K562 (cell line): ENCODE data around the gene TARM1. TPM values are rescaled to one million over a fixed set of nuclear protein-coding genes. Genes with fewer than 3 reads are reported as not detected.

ENCODE experiments used
- ATAC-seq: fragments of 200-7000 bp; cut with Tn5 transposase; 3 replicates; pipeline ENCODE4 v1.9.1; 2020; ENCODE audit warnings: moderate library complexity
- BruUV-seq: library from RNA; stranded (reverse); fragments of 400-500 nt; replicated peaks from 2 replicates; lab custom pipeline; 2021; lab: Mats Ljungman, UMichigan
- CTCF ChIA-PET: fragments of 300-600 bp; formaldehyde crosslinking; extraction: SDS; loops from one replicate; lab custom pipeline; 2021; ENCODE audit warnings: low intra/inter-chr PET ratio; lab: Yijun Ruan, JAX
- POLR2A ChIA-PET: fragments of 300-600, 350-650 bp; sonication (Branson Sonifier 250); formaldehyde crosslinking; extraction: SDS; loops from one replicate; lab custom pipeline; 2021; ENCODE audit warnings: antibody characterized with exemption, inconsistent platforms; lab: Yijun Ruan, JAX
- DNase-seq, 4 experiments: peaks; one replicate each; pipeline versions ENCODE4 v3.0.0 to v3.0.0-alpha.2; 2011 to 2018; ENCODE audit warnings: low spot score in 3 of 4, mixed read lengths in 3 of 4; ENCODE audit errors: extremely low read depth in 1 of 4
- FAIRE-seq: peaks from 2 replicates; lab custom pipeline; 2011; peaks lifted over from hg19 to GRCh38; lab: Jason Lieb, UNC
- H2AFZ ChIP-seq: 2 replicates; pipeline ENCODE4 v1.6.0; 2011; ENCODE audit warnings: low read depth, low read length, control low read depth, inconsistent platforms
- H3K27ac ChIP-seq: fragments of 200-600 bp; 3 replicates; pipeline ENCODE4 v1.8.0; 2011; ENCODE audit warnings: low read depth, mild to moderate bottlenecking, control low read depth, inconsistent platforms, low read length, moderate library complexity, mixed read lengths; ENCODE audit errors: extremely low read depth
- H3K27me3 ChIP-seq, 2 experiments: fragments of 300-600 bp in 1 of 2; 2 replicates in 1 of 2; 3 replicates in 1 of 2; pipeline versions ENCODE4 v1.6.0 to v1.8.0; 2011; ENCODE audit warnings: inconsistent platforms in 2 of 2, low read length in 2 of 2, mild to moderate bottlenecking in 1 of 2, mixed read lengths in 1 of 2, moderate library complexity in 1 of 2; ENCODE audit not compliant: control insufficient read depth in 2 of 2, insufficient read depth in 2 of 2
- H3K36me3 ChIP-seq: fragments of 300-600 bp; 3 replicates; pipeline ENCODE4 v1.8.0; 2011; ENCODE audit warnings: mild to moderate bottlenecking, low read length, inconsistent platforms; ENCODE audit not compliant: control insufficient read depth, insufficient read depth
- H3K4me1 ChIP-seq, 2 experiments: fragments of 200-600 bp in 1 of 2; replicated peaks in 1 of 2; 2 replicates in 1 of 2; 3 replicates in 1 of 2; pipeline versions ENCODE4 v1.5.1 to v1.8.0; 2011; ENCODE audit warnings: inconsistent platforms in 2 of 2, low read length in 2 of 2, mild to moderate bottlenecking in 1 of 2, mixed read lengths in 1 of 2, moderate library complexity in 1 of 2; ENCODE audit not compliant: control insufficient read depth in 2 of 2, insufficient read depth in 2 of 2
- H3K4me2 ChIP-seq: 2 replicates; pipeline ENCODE4 v1.6.1; 2011; ENCODE audit warnings: low read length, control low read depth, inconsistent platforms, mixed read lengths; ENCODE audit not compliant: insufficient read depth
- H3K4me3 ChIP-seq: fragments of 200-600 bp; sonication (generic), shearing (Covaris generic); 2 replicates; pipeline ENCODE4 v1.5.1; 2016; ENCODE audit warnings: control low read depth, inconsistent platforms
- H3K79me2 ChIP-seq: fragments of 200-600 bp; 3 replicates; pipeline ENCODE4 v1.8.0; 2011; ENCODE audit warnings: low read length, inconsistent platforms; ENCODE audit not compliant: control insufficient read depth, insufficient read depth
- H3K9ac ChIP-seq, 2 experiments: 2 replicates each; pipeline versions ENCODE4 v1.6.0 to v1.6.1; 2011; ENCODE audit warnings: low read depth in 2 of 2, low read length in 2 of 2, control low read depth in 1 of 2, inconsistent platforms in 1 of 2, mild to moderate bottlenecking in 1 of 2, mixed read lengths in 1 of 2; ENCODE audit not compliant: insufficient read depth in 1 of 2
- H3K9me1 ChIP-seq: one replicate; pipeline ENCODE4 v1.6.0; 2011; ENCODE audit warnings: inconsistent platforms, mild to moderate bottlenecking, low read length, moderate library complexity; ENCODE audit not compliant: control insufficient read depth, insufficient read depth
- H3K9me3 ChIP-seq: replicated peaks from 2 replicates; pipeline ENCODE4 v1.5.1; 2011; ENCODE audit warnings: low read depth, low read length, inconsistent platforms; ENCODE audit not compliant: control insufficient read depth, insufficient read depth
- H4K20me1 ChIP-seq: replicated peaks from 2 replicates; pipeline ENCODE4 v1.6.1; 2011; ENCODE audit warnings: low read length, inconsistent platforms, mixed read lengths; ENCODE audit not compliant: control insufficient read depth, insufficient read depth
- ASH1L ChIP-seq: fragments of 450-650 bp; IDR thresholded peaks from 2 replicates; pipeline ENCODE4 v1.6.1; 2018; ENCODE audit warnings: borderline replicate concordance, mild to moderate bottlenecking, low read depth; ENCODE audit not compliant: partially characterized antibody
- ATF1 ChIP-seq, 2 experiments: fragments of 450-650 bp in 1 of 2; IDR thresholded peaks; 2 replicates each; pipeline ENCODE4 v1.6.1; 2016; ENCODE audit warnings: missing compliant biosample characterization in 1 of 2, missing genetic modification characterization in 1 of 2
- GATAD2A ChIP-seq: fragments of 450-650 bp; IDR thresholded peaks from 2 replicates; pipeline ENCODE4 v1.6.1; 2017
- POLR2A ChIP-seq: fragments of 450-650 bp; conservative IDR thresholded peaks from 2 replicates; pipeline ENCODE4 v1.6.1; 2016
- RBM25 ChIP-seq: fragments of 200-400 bp; formaldehyde crosslinking; IDR thresholded peaks from 2 replicates; pipeline ENCODE4 v1.6.1; 2018; ENCODE audit warnings: low read length, low read depth, moderate library complexity; ENCODE audit not compliant: severe bottlenecking
- SMAD1 ChIP-seq: fragments of 150-350 bp; IDR thresholded peaks from 2 replicates; pipeline ENCODE4 v1.6.1; 2014; ENCODE audit warnings: low read length, low read depth; ENCODE audit not compliant: partially characterized antibody
- SRF ChIP-seq, 2 experiments: fragments of 250-450, 450-650 bp in 1 of 2; sonication (Bioruptor Pico) in 1 of 2; sonication (generic) in 1 of 2; formaldehyde crosslinking; IDR thresholded peaks; 2 replicates each; pipeline versions ENCODE4 v1.5.0 to v1.5.1; 2020 to 2022; ENCODE audit warnings: mild to moderate bottlenecking in 1 of 2, missing genetic modification reagents in 1 of 2
- TCFL5 ChIP-seq: fragments of 250-450 bp; sonication (Bioruptor Pico); conservative IDR thresholded peaks from 2 replicates; pipeline ENCODE4 v1.6.1; 2021; ENCODE audit warnings: mild to moderate bottlenecking, moderate library complexity, matching md5 sums
- ZFX ChIP-seq: sonication (generic); formaldehyde crosslinking; IDR thresholded peaks from 2 replicates; pipeline ENCODE4 v1.8.0; 2022; ENCODE audit warnings: mild to moderate bottlenecking, missing genetic modification reagents, moderate library complexity
- ZNF347 ChIP-seq: fragments of 450-650 bp; formaldehyde crosslinking; IDR thresholded peaks from 2 replicates; pipeline ENCODE4 v1.4.0; 2020; ENCODE audit warnings: low read depth, mild to moderate bottlenecking, moderate library complexity
- ZNF57 ChIP-seq: fragments of 450-650 bp; formaldehyde crosslinking; IDR thresholded peaks from 2 replicates; pipeline ENCODE4 v1.4.0; 2020; ENCODE audit warnings: mild to moderate bottlenecking, moderate library complexity
- ZZZ3 ChIP-seq: fragments of 450-650 bp; IDR thresholded peaks from 2 replicates; pipeline ENCODE4 v1.6.1; 2016; ENCODE audit warnings: antibody characterized with exemption, mild to moderate bottlenecking, moderate library complexity
- WGBS: fragments of 100-300 bp; shearing (Covaris generic); methylation state at CpG from one replicate; pipeline ENCODE4 v1.1.6; 2016; ENCODE audit warnings: low coverage, mixed read lengths; ENCODE audit not compliant: insufficient coverage; ENCODE audit errors: missing lambda C conversion rate; 5-methylcytosine and 5-hydroxymethylcytosine counted together
- in situ Hi-C: fragments of 300-500 bp; cut with MboI; formaldehyde crosslinking; loops from 4 replicates; pipeline ENCODE4 v1.15.0; 2018; ENCODE audit warnings: inconsistent platforms, mixed read lengths
- intact Hi-C: fragments of 100-400 bp; cut with micrococcal nuclease; formaldehyde crosslinking; loops from 2 replicates; pipeline ENCODE4 v1.14.2; 2022
- polyA plus RNA-seq, 8 experiments: library from polyadenylated mRNA; depleted of rRNA in 4 of 8; stranded (reverse) in 5 of 8; unstranded in 3 of 8; fragments of >200 nt; fragmentation: Nextera tagmentation in 2 of 8; fragmentation: Illumina TruSeq in 1 of 8; extraction: Ambion mirVana in 2 of 8; extraction: Trizol in 1 of 8; gene quantifications; 2 replicates each; pipeline versions ENCODE4 v1.2.1 to v1.2.3, GENCODE V29; 2011 to 2014; ENCODE audit warnings: inconsistent platforms in 1 of 8, missing spikeins in 1 of 8
- small RNA-seq: library from RNA; depleted of rRNA; stranded (forward); fragments of <200 nt; gene quantifications from one replicate; pipeline ENCODE3, GENCODE V24; 2014
- total RNA-seq, 7 experiments: library from RNA; depleted of rRNA in 6 of 7; stranded (reverse); fragments of >200 nt in 6 of 7; fragmentation: Illumina TruSeq in 2 of 7; extraction: Trizol in 2 of 7; gene quantifications; 2 replicates each; pipeline versions ENCODE4 v1.2.1 to v1.2.3, GENCODE V29; 2011 to 2021; ENCODE audit warnings: low replicate concordance in 1 of 7
- TF ChIP-seq, protein P1 (sequence below): fragments of 250-450 bp; sonication (Bioruptor Pico); IDR thresholded peaks from 2 replicates; pipeline ENCODE4 v1.4.0; 2020

The TARM1 gene
- total and polyA plus RNA-seq, 9 of the 15 experiments (the other 6 are each of a cell fraction or from before 2014, with no cell fraction given) = not detected

DNA sequence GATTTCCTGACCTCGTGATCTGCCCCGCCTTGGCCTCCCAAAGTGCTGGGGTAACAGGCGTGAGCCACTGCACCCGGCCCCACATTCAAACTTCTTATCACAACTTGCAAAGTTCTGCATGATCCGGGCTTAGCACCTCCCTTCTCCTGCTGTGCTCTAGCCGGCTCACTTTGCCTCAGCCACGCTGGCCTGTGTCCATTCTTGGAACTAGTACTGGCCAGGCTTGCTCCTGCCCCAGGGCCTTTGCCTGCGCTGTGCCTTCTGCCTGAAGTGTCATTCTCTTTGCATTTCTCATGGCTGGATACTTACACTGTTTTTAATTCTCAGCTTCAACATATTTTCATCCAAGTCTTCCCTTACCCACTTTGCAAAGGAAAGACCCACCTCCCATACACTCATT lies 59.8 kb downstream of the TARM1 start:
- H3K27ac ChIP-seq = no peak overlapping the region
- H3K4me2 ChIP-seq = no peak overlapping the region
- DNase-seq = no peak
- no peak for TF ChIP-seq ZNF347 (CRISPR knock-in tag)
- no peak for TF ChIP-seq TCFL5
- no peak for TF ChIP-seq ZNF57 (CRISPR knock-in tag)
- TF ChIP-seq POLR2A = no peak
- TF ChIP-seq SMAD1 = no peak
- TF ChIP-seq SRF (CRISPR knock-in tag; IDR thresholded peaks at IDR 0.05) = no peak
- no peak for TF ChIP-seq RBM25
- TF ChIP-seq ZZZ3 = no peak
- no peak for TF ChIP-seq ASH1L
- TF ChIP-seq ZFX = no peak
- TF ChIP-seq ATF1 (CRISPR knock-in tag; IDR thresholded peaks at IDR 0.05) = no peak
- TF ChIP-seq ATF1 (tag; IDR thresholded peaks at IDR 0.05) = no peak
- TF ChIP-seq GATAD2A = no peak
- TF ChIP-seq, protein P1, sequence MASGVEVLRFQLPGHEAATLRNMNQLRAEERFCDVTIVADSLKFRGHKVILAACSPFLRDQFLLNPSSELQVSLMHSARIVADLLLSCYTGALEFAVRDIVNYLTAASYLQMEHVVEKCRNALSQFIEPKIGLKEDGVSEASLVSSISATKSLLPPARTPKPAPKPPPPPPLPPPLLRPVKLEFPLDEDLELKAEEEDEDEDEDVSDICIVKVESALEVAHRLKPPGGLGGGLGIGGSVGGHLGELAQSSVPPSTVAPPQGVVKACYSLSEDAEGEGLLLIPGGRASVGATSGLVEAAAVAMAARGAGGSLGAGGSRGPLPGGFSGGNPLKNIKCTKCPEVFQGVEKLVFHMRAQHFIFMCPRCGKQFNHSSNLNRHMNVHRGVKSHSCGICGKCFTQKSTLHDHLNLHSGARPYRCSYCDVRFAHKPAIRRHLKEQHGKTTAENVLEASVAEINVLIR (CRISPR knock-in tag) = no peak
- H3K4me1 ChIP-seq = peaks cover 6 to 12% of the 10 kb centered on the region in 2 experiments; a peak in 3 of 5 replicates
- no peaks in the 10 kb centered on the region for H3K79me2 ChIP-seq
- no peak overlapping the region for H3K9ac ChIP-seq
- BruUV-seq = no TSS peak
- WGBS = 34% methylated on average over 8 of the region's 8 CpGs
- FAIRE-seq = no peak
- no peak overlapping the region for H2AFZ ChIP-seq
- intact Hi-C loops = loop anchor here (5.0 kb wide), 1 partner anchor 114 kb away; the partner anchor contains the start of gene CACNG7
- ChIA-PET POLR2A (no interaction called here), CTCF (interaction anchor here (0.7 kb wide), 1 partner anchor 12 kb away, joined by 3 read pairs; no protein-coding TSS in a partner anchor)
- no peak for ATAC-seq
- H3K27me3 ChIP-seq = peaks cover 4 to 12% of the 10 kb centered on the region in 2 experiments; a peak in 3 of 5 replicates
- H3K36me3 ChIP-seq = no peaks in the 10 kb centered on the region
- H3K9me1 ChIP-seq = no peaks in the 10 kb centered on the region
- in situ Hi-C loops = loop anchor here (5.0 kb wide), 1 partner anchor 179 kb away; no protein-coding TSS in a partner anchor
- no peaks in the 10 kb centered on the region for H3K9me3 ChIP-seq
- no peak overlapping the region for H3K4me3 ChIP-seq
- no peaks in the 10 kb centered on the region for H4K20me1 ChIP-seq

Small RNA genes within 50 kb of the gene (small RNA-seq; reads per million reads assigned to genes)
- not detected for gene AC012314.20

Other genes starting within 250 kb of the TARM1 start
Only the 7 nearest of the 21 such genes appear.
- gene VSTM1, start 17.5 kb downstream of the TARM1 start, total RNA-seq (2014; rRNA removed) = not detected in 2 replicates
- gene VSTM1, start 17.5 kb downstream of the TARM1 start, total RNA-seq (2014; rRNA removed; fragmentation: Illumina TruSeq; extraction: Trizol) = not detected in 2 replicates
- gene VSTM1, start 17.5 kb downstream of the TARM1 start, total RNA-seq (2015; rRNA removed; fragmentation: Illumina TruSeq; extraction: Trizol) = not detected in 2 replicates
- gene VSTM1, start 17.5 kb downstream of the TARM1 start, total RNA-seq (2021) = not detected in 2 replicates
- gene VSTM1, start 17.5 kb downstream of the TARM1 start, polyA plus RNA-seq (2011; rRNA removed) = not detected in 2 replicates
- gene VSTM1, start 17.5 kb downstream of the TARM1 start, polyA plus RNA-seq (2014; fragmentation: Illumina TruSeq; extraction: Trizol) = not detected in 2 replicates
- not detected for gene VSTM1, start 17.5 kb downstream of the TARM1 start, polyA plus RNA-seq (2014; fragmentation: Nextera tagmentation; extraction: Ambion mirVana)
- not detected in 2 replicates for gene VSTM1, start 17.5 kb downstream of the TARM1 start, polyA plus RNA-seq (2014; rRNA removed)
- 0.12 TPM in 1 of 2 replicates, not detected in the other for gene OSCAR, start 19.4 kb upstream of the TARM1 start, total RNA-seq (2014; rRNA removed)
- not detected in 2 replicates for gene OSCAR, start 19.4 kb upstream of the TARM1 start, total RNA-seq (2014; rRNA removed; fragmentation: Illumina TruSeq; extraction: Trizol)
- not detected in 2 replicates for gene OSCAR, start 19.4 kb upstream of the TARM1 start, total RNA-seq (2015; rRNA removed; fragmentation: Illumina TruSeq; extraction: Trizol)
- gene OSCAR, start 19.4 kb upstream of the TARM1 start, total RNA-seq (2021) = 0.34 and 0.62 TPM in 2 replicates
- gene OSCAR, start 19.4 kb upstream of the TARM1 start, polyA plus RNA-seq (2011; rRNA removed) = 0.09 and 0.13 TPM in 2 replicates
- gene OSCAR, start 19.4 kb upstream of the TARM1 start, polyA plus RNA-seq (2014; fragmentation: Illumina TruSeq; extraction: Trizol) = 0.09 and 0.11 TPM in 2 replicates
- not detected for gene OSCAR, start 19.4 kb upstream of the TARM1 start, polyA plus RNA-seq (2014; fragmentation: Nextera tagmentation; extraction: Ambion mirVana)
- gene OSCAR, start 19.4 kb upstream of the TARM1 start, polyA plus RNA-seq (2014; rRNA removed) = 0.13 and 0.20 TPM in 2 replicates
- gene NDUFA3, start 21.5 kb upstream of the TARM1 start, total RNA-seq (2014; rRNA removed) = 49.4 and 122 TPM in 2 replicates
- 52.1 and 78.0 TPM in 2 replicates for gene NDUFA3, start 21.5 kb upstream of the TARM1 start, total RNA-seq (2014; rRNA removed; fragmentation: Illumina TruSeq; extraction: Trizol)
- 157 and 179 TPM in 2 replicates for gene NDUFA3, start 21.5 kb upstream of the TARM1 start, total RNA-seq (2015; rRNA removed; fragmentation: Illumina TruSeq; extraction: Trizol)
- 138 and 148 TPM in 2 replicates for gene NDUFA3, start 21.5 kb upstream of the TARM1 start, total RNA-seq (2021)
- 39.2 and 47.2 TPM in 2 replicates for gene NDUFA3, start 21.5 kb upstream of the TARM1 start, polyA plus RNA-seq (2011; rRNA removed)
- 165 and 175 TPM in 2 replicates for gene NDUFA3, start 21.5 kb upstream of the TARM1 start, polyA plus RNA-seq (2014; fragmentation: Illumina TruSeq; extraction: Trizol)
- 100 to 1,000 TPM; 221 to 279 TPM for gene NDUFA3, start 21.5 kb upstream of the TARM1 start, polyA plus RNA-seq (2014; fragmentation: Nextera tagmentation; extraction: Ambion mirVana)
- 77.9 and 95.9 TPM in 2 replicates for gene NDUFA3, start 21.5 kb upstream of the TARM1 start, polyA plus RNA-seq (2014; rRNA removed)
- gene TFPT, start 34.3 kb upstream of the TARM1 start, total RNA-seq (2014; rRNA removed) = 16.4 and 18.1 TPM in 2 replicates
- gene TFPT, start 34.3 kb upstream of the TARM1 start, total RNA-seq (2014; rRNA removed; fragmentation: Illumina TruSeq; extraction: Trizol) = 3.7 and 5.5 TPM in 2 replicates
- gene TFPT, start 34.3 kb upstream of the TARM1 start, total RNA-seq (2015; rRNA removed; fragmentation: Illumina TruSeq; extraction: Trizol) = 14.4 and 14.9 TPM in 2 replicates
- 12.3 and 15.0 TPM in 2 replicates for gene TFPT, start 34.3 kb upstream of the TARM1 start, total RNA-seq (2021)
- 4.9 and 5.8 TPM in 2 replicates for gene TFPT, start 34.3 kb upstream of the TARM1 start, polyA plus RNA-seq (2011; rRNA removed)
- 9.2 and 13.3 TPM in 2 replicates for gene TFPT, start 34.3 kb upstream of the TARM1 start, polyA plus RNA-seq (2014; fragmentation: Illumina TruSeq; extraction: Trizol)
- gene TFPT, start 34.3 kb upstream of the TARM1 start, polyA plus RNA-seq (2014; fragmentation: Nextera tagmentation; extraction: Ambion mirVana) = 1 to 10 TPM in 1 of 2 experiments, under 1 TPM in 1; 0.72 to 1.6 TPM
- gene TFPT, start 34.3 kb upstream of the TARM1 start, polyA plus RNA-seq (2014; rRNA removed) = 15.9 and 16.2 TPM in 2 replicates
- 75.1 and 81.4 TPM in 2 replicates for gene PRPF31, start 34.4 kb upstream of the TARM1 start, total RNA-seq (2014; rRNA removed)
- gene PRPF31, start 34.4 kb upstream of the TARM1 start, total RNA-seq (2014; rRNA removed; fragmentation: Illumina TruSeq; extraction: Trizol) = 46.8 and 52.5 TPM in 2 replicates
- gene PRPF31, start 34.4 kb upstream of the TARM1 start, total RNA-seq (2015; rRNA removed; fragmentation: Illumina TruSeq; extraction: Trizol) = 70.3 and 71.9 TPM in 2 replicates
- gene PRPF31, start 34.4 kb upstream of the TARM1 start, total RNA-seq (2021) = 90.3 and 92.2 TPM in 2 replicates
- 43.4 and 50.4 TPM in 2 replicates for gene PRPF31, start 34.4 kb upstream of the TARM1 start, polyA plus RNA-seq (2011; rRNA removed)
- 84.5 and 109 TPM in 2 replicates for gene PRPF31, start 34.4 kb upstream of the TARM1 start, polyA plus RNA-seq (2014; fragmentation: Illumina TruSeq; extraction: Trizol)
- 10 to 100 TPM in 1 of 2 experiments, 1 to 10 TPM in 1; 5.8 to 12.9 TPM for gene PRPF31, start 34.4 kb upstream of the TARM1 start, polyA plus RNA-seq (2014; fragmentation: Nextera tagmentation; extraction: Ambion mirVana)
- gene PRPF31, start 34.4 kb upstream of the TARM1 start, polyA plus RNA-seq (2014; rRNA removed) = 69.2 and 79.0 TPM in 2 replicates
- 16.3 and 17.5 TPM in 2 replicates for gene CNOT3, start 56.4 kb upstream of the TARM1 start, total RNA-seq (2014; rRNA removed)
- 9.9 and 10.7 TPM in 2 replicates for gene CNOT3, start 56.4 kb upstream of the TARM1 start, total RNA-seq (2014; rRNA removed; fragmentation: Illumina TruSeq; extraction: Trizol)
- gene CNOT3, start 56.4 kb upstream of the TARM1 start, total RNA-seq (2015; rRNA removed; fragmentation: Illumina TruSeq; extraction: Trizol) = 9.4 and 10.7 TPM in 2 replicates
- gene CNOT3, start 56.4 kb upstream of the TARM1 start, total RNA-seq (2021) = 51.4 and 60.4 TPM in 2 replicates
- 5.6 and 8.7 TPM in 2 replicates for gene CNOT3, start 56.4 kb upstream of the TARM1 start, polyA plus RNA-seq (2011; rRNA removed)
- gene CNOT3, start 56.4 kb upstream of the TARM1 start, polyA plus RNA-seq (2014; fragmentation: Illumina TruSeq; extraction: Trizol) = 56.5 and 63.4 TPM in 2 replicates
- under 1 TPM; 0.27 to 0.46 TPM for gene CNOT3, start 56.4 kb upstream of the TARM1 start, polyA plus RNA-seq (2014; fragmentation: Nextera tagmentation; extraction: Ambion mirVana)
- 17.3 and 21.3 TPM in 2 replicates for gene CNOT3, start 56.4 kb upstream of the TARM1 start, polyA plus RNA-seq (2014; rRNA removed)
- 10.5 and 12.6 TPM in 2 replicates for gene LENG1, start 78.4 kb upstream of the TARM1 start, total RNA-seq (2014; rRNA removed)
- 2.3 and 2.6 TPM in 2 replicates for gene LENG1, start 78.4 kb upstream of the TARM1 start, total RNA-seq (2014; rRNA removed; fragmentation: Illumina TruSeq; extraction: Trizol)
- gene LENG1, start 78.4 kb upstream of the TARM1 start, total RNA-seq (2015; rRNA removed; fragmentation: Illumina TruSeq; extraction: Trizol) = 6.9 and 8.2 TPM in 2 replicates
- gene LENG1, start 78.4 kb upstream of the TARM1 start, total RNA-seq (2021) = 4.7 and 5.5 TPM in 2 replicates
- gene LENG1, start 78.4 kb upstream of the TARM1 start, polyA plus RNA-seq (2011; rRNA removed) = 1.5 and 1.7 TPM in 2 replicates
- gene LENG1, start 78.4 kb upstream of the TARM1 start, polyA plus RNA-seq (2014; fragmentation: Illumina TruSeq; extraction: Trizol) = 6.2 and 6.7 TPM in 2 replicates
- gene LENG1, start 78.4 kb upstream of the TARM1 start, polyA plus RNA-seq (2014; fragmentation: Nextera tagmentation; extraction: Ambion mirVana) = under 1 TPM; 0.30 to 0.77 TPM
- 6.7 and 9.1 TPM in 2 replicates for gene LENG1, start 78.4 kb upstream of the TARM1 start, polyA plus RNA-seq (2014; rRNA removed)